H1 (cell line): ENCODE measurements around the gene SMYD3. TPM values are rescaled to one million over a fixed set of nuclear protein-coding genes. Genes with fewer than 3 reads are reported as not detected.

Experiments
- SP2 ChIP-seq: IDR thresholded peaks from 2 replicates; pipeline ENCODE4 v1.6.1; 2012; ENCODE audit warnings: mild to moderate bottlenecking, low read length, inconsistent platforms
- polyA plus RNA-seq, 7 experiments: library from polyadenylated mRNA; depleted of rRNA in 3 of 7; stranded (reverse) in 5 of 7; unstranded in 2 of 7; fragments of >200 nt in 5 of 7; fragments of 200-250 nt in 2 of 7; gene quantifications; 1 replicate in 5 of 7; 2 replicates in 1 of 7; 4 replicates in 1 of 7; pipeline versions ENCODE4 v1.2.1 to v1.2.3, GENCODE V29; 2011 to 2013; ENCODE audit warnings: missing spikeins in 2 of 7, mixed read lengths in 2 of 7
- total RNA-seq: library from RNA; stranded (reverse); fragmentation: NEBNext Ultra II Directional; extraction: Animal tissue kit (Norgen Biotek cat#: 25700); gene quantifications from 2 replicates; pipeline ENCODE4 v1.2.1, GENCODE V29; 2021

Gene SMYD3
- total and polyA plus RNA-seq, 2 of the 8 experiments (the other 6 are each of a cell fraction or from before 2014, with no cell fraction given) = 17.3 to 25.4 TPM

GRCh38 chr1:246355411-246356230 is 151.5 kb downstream of the SMYD3 start (continued):
- TF ChIP-seq SP2 = no peak
